Measurements from ENCODE around the gene SH2D1A. TPM values are rescaled to one million over a fixed set of nuclear protein-coding genes. Genes with fewer than 3 reads are reported as not detected.

The SH2D1A gene
- total and polyA plus RNA-seq, 2 of the 13 experiments (the other 11 are each of a cell fraction or from before 2014, with no cell fraction given), result not detected

GRCh38 chrX:124358800-124359383 lies 12.5 kb downstream of the SH2D1A start:
- Histone ChIP-seq H3K79me2 (ENCODE audit: insufficient read depth, low read length) (no peaks in the 10 kb centered on the region), H2AFZ (ENCODE audit: low read length) (no peak overlapping the region), H3K27me3 (ENCODE audit: control insufficient read depth in 1 of 2, insufficient read depth in 2 of 2, low read length in 2 of 2) (no peaks in the 10 kb centered on the region), H3K27ac (ENCODE audit: extremely low read length, insufficient read depth, low read length) (no peak overlapping the region), H3K36me3 (replicated peaks in 1 of 2; ENCODE audit: control insufficient read depth in 1 of 2, insufficient read depth in 2 of 2, low read length in 2 of 2) (no peaks in the 10 kb centered on the region), H3K4me3 (replicated peaks in 1 of 3; ENCODE audit: insufficient read depth in 1 of 3, low read depth in 2 of 3, low read length in 3 of 3) (no peak overlapping the region), H3K9me3 (ENCODE audit: low read length) (no peaks in the 10 kb centered on the region), H3K4me2 (ENCODE audit: low read depth, low read length) (no peak overlapping the region), H4K20me1 (ENCODE audit: insufficient read depth, low read length) (no peaks in the 10 kb centered on the region), H3K9ac (ENCODE audit: insufficient read depth, low read depth, low read length) (no peak overlapping the region), H3K4me1 (ENCODE audit: insufficient read depth, low read length) (no peaks in the 10 kb centered on the region)
- ChIA-PET CTCF (ENCODE audit: low intra/inter-chr PET ratio, low total read pairs) (no interaction called here), POLR2A (no interaction called here)
- DNase-seq (ENCODE audit: low spot score) (no peak), ATAC-seq (no peak), FAIRE-seq (no peak)
- BruUV-seq (replicated peaks), result no TSS peak
- intact Hi-C loops (cut with micrococcal nuclease; ENCODE audit: unreplicated experiment), result no loop called here
- WGBS (ENCODE audit: low lambda C conversion rate), result 28% methylated on average over 3 of the region's 3 CpGs
- in situ Hi-C loops (cut with HindIII; ENCODE audit: extremely low pct_ligation_motif_present, low pct_unique_long_range_greater_than_20kb), result no loop called here
- TF ChIP-seq SMYD3 (CRISPR knock-in tag; IDR thresholded peaks at IDR 0.05) (no peak), SOX13 (IDR thresholded peaks at IDR 0.05) (no peak), SOX13 (CRISPR knock-in tag; conservative IDR thresholded peaks at IDR 0.05 in 1 of 2, IDR thresholded peaks at IDR 0.05 in 1 of 2) (no peak), ZNF12 (CRISPR knock-in tag; IDR thresholded peaks at IDR 0.05) (no peak), MXD3 (CRISPR knock-in tag; IDR thresholded peaks at IDR 0.05) (no peak), RFXAP (CRISPR knock-in tag; IDR thresholded peaks at IDR 0.05; ENCODE audit: borderline replicate concordance) (no peak), ZNF232 (CRISPR knock-in tag; IDR thresholded peaks at IDR 0.05; ENCODE audit: borderline replicate concordance) (no peak), ZNF660 (CRISPR knock-in tag; IDR thresholded peaks at IDR 0.05; ENCODE audit: borderline replicate concordance, low read depth) (no peak)
- TF ChIP-seq, protein P1, sequence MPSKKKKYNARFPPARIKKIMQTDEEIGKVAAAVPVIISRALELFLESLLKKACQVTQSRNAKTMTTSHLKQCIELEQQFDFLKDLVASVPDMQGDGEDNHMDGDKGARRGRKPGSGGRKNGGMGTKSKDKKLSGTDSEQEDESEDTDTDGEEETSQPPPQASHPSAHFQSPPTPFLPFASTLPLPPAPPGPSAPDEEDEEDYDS (CRISPR knock-in tag; IDR thresholded peaks at IDR 0.05), result no peak
- TF ChIP-seq, protein P2, sequence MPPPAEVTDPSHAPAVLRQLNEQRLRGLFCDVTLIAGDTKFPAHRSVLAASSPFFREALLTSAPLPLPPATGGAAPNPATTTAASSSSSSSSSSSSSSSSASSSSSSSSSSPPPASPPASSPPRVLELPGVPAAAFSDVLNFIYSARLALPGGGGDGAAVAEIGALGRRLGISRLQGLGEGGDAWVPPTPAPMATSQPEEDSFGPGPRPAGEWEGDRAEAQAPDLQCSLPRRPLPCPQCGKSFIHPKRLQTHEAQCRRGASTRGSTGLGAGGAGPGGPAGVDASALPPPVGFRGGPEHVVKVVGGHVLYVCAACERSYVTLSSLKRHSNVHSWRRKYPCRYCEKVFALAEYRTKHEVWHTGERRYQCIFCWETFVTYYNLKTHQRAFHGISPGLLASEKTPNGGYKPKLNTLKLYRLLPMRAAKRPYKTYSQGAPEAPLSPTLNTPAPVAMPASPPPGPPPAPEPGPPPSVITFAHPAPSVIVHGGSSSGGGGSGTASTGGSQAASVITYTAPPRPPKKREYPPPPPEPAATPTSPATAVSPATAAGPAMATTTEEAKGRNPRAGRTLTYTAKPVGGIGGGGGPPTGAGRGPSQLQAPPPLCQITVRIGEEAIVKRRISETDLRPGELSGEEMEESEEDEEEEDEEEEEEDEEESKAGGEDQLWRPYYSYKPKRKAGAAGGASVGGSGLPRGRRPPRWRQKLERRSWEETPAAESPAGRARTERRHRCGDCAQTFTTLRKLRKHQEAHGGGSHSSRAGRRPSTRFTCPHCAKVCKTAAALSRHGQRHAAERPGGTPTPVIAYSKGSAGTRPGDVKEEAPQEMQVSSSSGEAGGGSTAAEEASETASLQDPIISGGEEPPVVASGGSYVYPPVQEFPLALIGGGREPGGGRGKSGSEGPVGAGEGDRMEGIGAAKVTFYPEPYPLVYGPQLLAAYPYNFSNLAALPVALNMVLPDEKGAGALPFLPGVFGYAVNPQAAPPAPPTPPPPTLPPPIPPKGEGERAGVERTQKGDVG (CRISPR knock-in tag; IDR thresholded peaks at IDR 0.05; ENCODE audit: borderline replicate concordance), result no peak
- TF ChIP-seq, protein P3, sequence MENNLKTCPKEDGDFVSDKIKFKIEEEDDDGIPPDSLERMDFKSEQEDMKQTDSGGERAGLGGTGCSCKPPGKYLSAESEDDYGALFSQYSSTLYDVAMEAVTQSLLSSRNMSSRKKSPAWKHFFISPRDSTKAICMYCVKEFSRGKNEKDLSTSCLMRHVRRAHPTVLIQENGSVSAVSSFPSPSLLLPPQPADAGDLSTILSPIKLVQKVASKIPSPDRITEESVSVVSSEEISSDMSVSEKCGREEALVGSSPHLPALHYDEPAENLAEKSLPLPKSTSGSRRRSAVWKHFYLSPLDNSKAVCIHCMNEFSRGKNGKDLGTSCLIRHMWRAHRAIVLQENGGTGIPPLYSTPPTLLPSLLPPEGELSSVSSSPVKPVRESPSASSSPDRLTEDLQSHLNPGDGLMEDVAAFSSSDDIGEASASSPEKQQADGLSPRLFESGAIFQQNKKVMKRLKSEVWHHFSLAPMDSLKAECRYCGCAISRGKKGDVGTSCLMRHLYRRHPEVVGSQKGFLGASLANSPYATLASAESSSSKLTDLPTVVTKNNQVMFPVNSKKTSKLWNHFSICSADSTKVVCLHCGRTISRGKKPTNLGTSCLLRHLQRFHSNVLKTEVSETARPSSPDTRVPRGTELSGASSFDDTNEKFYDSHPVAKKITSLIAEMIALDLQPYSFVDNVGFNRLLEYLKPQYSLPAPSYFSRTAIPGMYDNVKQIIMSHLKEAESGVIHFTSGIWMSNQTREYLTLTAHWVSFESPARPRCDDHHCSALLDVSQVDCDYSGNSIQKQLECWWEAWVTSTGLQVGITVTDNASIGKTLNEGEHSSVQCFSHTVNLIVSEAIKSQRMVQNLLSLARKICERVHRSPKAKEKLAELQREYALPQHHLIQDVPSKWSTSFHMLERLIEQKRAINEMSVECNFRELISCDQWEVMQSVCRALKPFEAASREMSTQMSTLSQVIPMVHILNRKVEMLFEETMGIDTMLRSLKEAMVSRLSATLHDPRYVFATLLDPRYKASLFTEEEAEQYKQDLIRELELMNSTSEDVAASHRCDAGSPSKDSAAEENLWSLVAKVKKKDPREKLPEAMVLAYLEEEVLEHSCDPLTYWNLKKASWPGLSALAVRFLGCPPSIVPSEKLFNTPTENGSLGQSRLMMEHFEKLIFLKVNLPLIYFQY (CRISPR knock-in tag; IDR thresholded peaks at IDR 0.05; ENCODE audit: borderline replicate concordance), result no peak

Data from HepG2 (cell line).